C4-2B (cell line): ENCODE data around the gene TPD52L2.
A peak's percentile ranks its signal among the peaks of the same experiment; 100 is the strongest.

ENCODE experiments used
- H3K27ac ChIP-seq: fragments of 450-650 bp; 2 replicates; pipeline ENCODE4 v1.5.1; 2017
- CTCF ChIP-seq: fragments of 450-650 bp; conservative IDR thresholded peaks from 2 replicates; pipeline ENCODE4 v1.5.1; 2017; ENCODE audit warnings: mild to moderate bottlenecking
- ZFX ChIP-seq: fragments of 450-650 bp; IDR thresholded peaks from 2 replicates; pipeline ENCODE4 v1.6.1; 2017

Gene TPD52L2

GRCh38 chr20:63864978-63865640 lies at the start of gene TPD52L2:
Gene TPD52L2 (plus strand): TSS chr20:63865270. CDS start chr20:63865366, 96 bp downstream.
- H3K27ac ChIP-seq, result peak within 1 kb of the TSS; percentile 97
- TF ChIP-seq ZFX (peak; percentile 46; the same call in 1 of the 2 replicates), CTCF (no peak)

GRCh38 chr20:63815615-63816253 lies 49.3 kb upstream of the TPD52L2 start:
- no peak overlapping the region for H3K27ac ChIP-seq
- TF ChIP-seq CTCF (no peak), ZFX (no peak)

GRCh38 chr20:63819224-63819921 lies 45.7 kb upstream of the TPD52L2 start:
- no peak for TF ChIP-seq ZFX
- TF ChIP-seq CTCF, result no peak; the same call in 1 of the 2 replicates
- H3K27ac ChIP-seq, result no peak overlapping the region

- H3K27ac ChIP-seq, result no peak overlapping the region
- TF ChIP-seq CTCF, result no peak
- no peak for TF ChIP-seq ZFX
Observed at GRCh38 chr20:63821811-63822210, 43.3 kb upstream of the TPD52L2 start.

- no peak overlapping the region for H3K27ac ChIP-seq
Observed at GRCh38 chr20:63822276-63822696, 42.8 kb upstream of the TPD52L2 start.

GRCh38 chr20:63823691-63824311 lies 41.3 kb upstream of the TPD52L2 start:
- TF ChIP-seq ZFX (no peak), CTCF (no peak)
- H3K27ac ChIP-seq, result no peak overlapping the region

More at GRCh38 chr20:63822276-63822696, 42.8 kb upstream of the TPD52L2 start:
- TF ChIP-seq CTCF (no peak), ZFX (no peak)
